Esophagus squamous epithelium (tissue), 4 donors: ENCODE measurements around the gene BRD1.

ENCODE experiments used
- CTCF ChIP-seq, 6 experiments: fragments of 450-650 bp in 4 of 6; fragments of 200-600 bp in 2 of 6; sonication (generic) in 2 of 6; IDR thresholded peaks; one replicate each; pipeline ENCODE4 v1.5.1; 2016 to 2019; ENCODE audit warnings: antibody characterized with exemption in 6 of 6, mild to moderate bottlenecking in 4 of 6, moderate library complexity in 4 of 6
- POLR2A ChIP-seq, 4 donors: fragments of 450-650 bp; IDR thresholded peaks; one replicate each; pipeline ENCODE4 v1.6.1; 2017; ENCODE audit warnings: antibody characterized with exemption in 4 of 4, mild to moderate bottlenecking in 4 of 4, moderate library complexity in 3 of 4

- no peak for TF ChIP-seq CTCF (IDR thresholded peaks at IDR 0.05)
- TF ChIP-seq POLR2A (IDR thresholded peaks at IDR 0.05) = no peak
Measured at GRCh38 chr22:49768077-49768910, 59.4 kb downstream of the BRD1 start.
